GM20000 (cell line): Measurements from ENCODE around the gene DLST.

Experiments
- DNase-seq: peaks from one replicate; pipeline ENCODE4 v3.0.0; 2012; ENCODE audit warnings: low spot score
- TF ChIP-seq, protein P1 (sequence below): IDR thresholded peaks from 2 replicates; pipeline ENCODE4 v1.5.1; 2012; ENCODE audit warnings: mild to moderate bottlenecking, control low read depth; ENCODE audit errors: extremely low read depth, missing control alignments

The DLST gene

DNA sequence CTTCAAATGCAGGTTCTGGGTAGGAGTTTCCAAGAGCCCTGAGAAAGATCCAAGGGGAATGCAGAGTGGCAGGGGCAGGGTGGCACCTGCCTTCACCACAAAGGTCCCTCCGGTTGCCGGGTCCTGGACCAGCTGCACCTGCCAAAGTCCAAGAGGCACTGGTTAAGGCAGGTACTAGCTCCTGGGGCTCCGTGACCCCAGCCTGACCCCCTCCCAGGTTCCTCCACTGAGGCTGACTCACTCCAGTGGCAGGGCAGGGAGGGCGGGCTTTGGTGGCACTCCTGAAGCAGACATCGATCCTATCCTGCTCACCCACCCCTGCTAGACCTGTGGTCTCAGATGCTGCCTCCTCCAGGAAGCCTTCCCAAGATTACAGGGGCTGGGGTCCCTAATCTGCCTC, 30.0 kb downstream of the DLST start:
- TF ChIP-seq, protein P1, sequence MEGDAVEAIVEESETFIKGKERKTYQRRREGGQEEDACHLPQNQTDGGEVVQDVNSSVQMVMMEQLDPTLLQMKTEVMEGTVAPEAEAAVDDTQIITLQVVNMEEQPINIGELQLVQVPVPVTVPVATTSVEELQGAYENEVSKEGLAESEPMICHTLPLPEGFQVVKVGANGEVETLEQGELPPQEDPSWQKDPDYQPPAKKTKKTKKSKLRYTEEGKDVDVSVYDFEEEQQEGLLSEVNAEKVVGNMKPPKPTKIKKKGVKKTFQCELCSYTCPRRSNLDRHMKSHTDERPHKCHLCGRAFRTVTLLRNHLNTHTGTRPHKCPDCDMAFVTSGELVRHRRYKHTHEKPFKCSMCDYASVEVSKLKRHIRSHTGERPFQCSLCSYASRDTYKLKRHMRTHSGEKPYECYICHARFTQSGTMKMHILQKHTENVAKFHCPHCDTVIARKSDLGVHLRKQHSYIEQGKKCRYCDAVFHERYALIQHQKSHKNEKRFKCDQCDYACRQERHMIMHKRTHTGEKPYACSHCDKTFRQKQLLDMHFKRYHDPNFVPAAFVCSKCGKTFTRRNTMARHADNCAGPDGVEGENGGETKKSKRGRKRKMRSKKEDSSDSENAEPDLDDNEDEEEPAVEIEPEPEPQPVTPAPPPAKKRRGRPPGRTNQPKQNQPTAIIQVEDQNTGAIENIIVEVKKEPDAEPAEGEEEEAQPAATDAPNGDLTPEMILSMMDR: no peak
- DNase-seq: no peak

DNA sequence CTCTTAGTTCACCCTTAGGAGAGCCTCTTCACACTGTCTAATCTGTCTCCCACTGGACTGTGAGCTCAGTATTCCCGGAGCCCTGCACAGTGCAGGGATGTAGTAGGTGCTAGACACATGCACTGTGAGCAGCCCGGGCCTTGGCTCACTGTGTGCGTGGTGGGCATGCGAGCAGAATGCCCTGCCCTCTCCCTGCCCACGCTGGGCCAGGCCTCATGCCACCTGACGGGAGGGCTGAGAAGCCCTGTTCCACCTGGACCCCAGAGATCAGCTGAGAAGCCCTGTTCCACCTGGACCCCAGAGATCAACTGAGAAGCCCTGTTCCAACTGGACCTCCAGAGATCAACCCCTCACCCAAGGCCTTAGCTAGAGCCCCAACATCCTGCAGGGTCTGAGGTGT, 30.4 kb downstream of the DLST start:
- DNase-seq: no peak
- TF ChIP-seq, protein P1: no peak

DNA sequence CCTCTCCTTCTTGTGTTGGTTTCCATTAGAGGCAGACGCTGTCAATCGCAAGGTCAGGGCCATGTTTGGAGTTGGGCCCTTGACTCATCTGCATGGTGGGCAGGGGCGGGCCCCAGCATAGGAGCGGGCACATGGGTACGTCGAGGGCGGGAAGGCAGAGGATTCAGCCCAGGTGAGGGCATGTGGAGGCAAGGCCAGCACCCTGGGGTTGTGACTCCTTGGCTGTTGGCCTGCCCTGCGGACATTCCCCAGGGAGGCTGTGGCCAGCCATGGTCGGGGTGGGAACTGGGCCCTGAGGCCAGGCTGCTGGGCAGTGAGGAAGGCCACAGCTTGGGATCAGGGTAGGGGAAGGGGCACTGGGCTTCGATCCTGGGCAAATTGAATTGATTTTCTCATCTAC, 31.1 kb downstream of the DLST start:
- TF ChIP-seq, protein P1: no peak
- no peak for DNase-seq

DNA sequence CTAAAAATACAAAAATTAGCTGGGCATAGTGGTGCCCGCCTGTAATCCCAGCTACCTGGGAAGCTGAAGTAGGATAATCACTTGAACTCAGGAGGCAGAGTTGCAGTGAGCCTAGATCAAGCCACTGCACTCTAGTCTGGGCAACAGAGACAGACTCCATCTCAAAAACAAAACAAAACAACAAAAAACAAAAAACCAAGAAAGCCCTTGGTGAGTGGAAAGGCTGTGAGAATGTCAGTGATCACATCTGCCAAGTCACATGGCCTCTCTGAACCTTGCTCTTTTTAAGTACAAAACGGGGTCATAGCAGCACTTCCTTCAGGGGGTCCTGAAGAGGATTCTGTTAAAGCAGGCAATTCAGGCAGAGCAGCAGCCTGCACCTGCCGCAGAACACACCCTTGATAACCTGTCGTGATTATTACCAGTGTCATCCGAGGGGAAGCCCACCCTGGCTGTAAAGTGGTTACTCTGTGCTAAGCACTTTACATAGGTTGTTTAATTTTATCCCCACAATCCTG, 31.7 kb downstream of the DLST start:
- TF ChIP-seq, protein P1: no peak
- DNase-seq: no peak

DNA sequence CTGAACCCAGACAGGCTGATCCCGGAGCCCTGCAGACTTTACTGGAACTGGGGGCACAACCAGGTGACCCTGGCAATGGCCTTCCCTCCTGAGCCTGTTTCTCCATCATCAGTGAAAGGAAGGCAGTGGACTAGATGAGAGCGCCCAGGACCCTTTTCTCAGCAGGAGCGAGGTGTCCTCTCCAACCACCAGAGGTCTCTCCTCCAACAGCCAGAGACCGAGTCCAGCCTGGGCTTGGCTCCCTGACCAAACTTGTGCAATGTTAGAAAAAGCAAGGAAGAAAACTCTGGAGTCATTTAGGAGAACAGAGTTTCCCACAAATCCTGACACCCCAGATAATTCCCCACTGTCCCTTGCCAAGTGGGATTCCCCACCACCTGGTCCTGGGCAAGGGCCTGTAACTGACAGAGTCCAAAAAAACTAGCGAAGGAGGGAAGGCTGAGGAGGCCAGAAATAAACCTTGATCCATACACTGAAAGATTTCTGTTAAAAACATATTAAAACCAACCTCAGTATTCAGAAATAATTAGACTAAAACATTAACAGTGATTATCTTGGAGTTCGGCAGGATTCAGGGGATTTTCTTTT, 32.4 kb downstream of the DLST start:
- TF ChIP-seq, protein P1: peak; percentile 36
- DNase-seq: peak; percentile 71

DNA sequence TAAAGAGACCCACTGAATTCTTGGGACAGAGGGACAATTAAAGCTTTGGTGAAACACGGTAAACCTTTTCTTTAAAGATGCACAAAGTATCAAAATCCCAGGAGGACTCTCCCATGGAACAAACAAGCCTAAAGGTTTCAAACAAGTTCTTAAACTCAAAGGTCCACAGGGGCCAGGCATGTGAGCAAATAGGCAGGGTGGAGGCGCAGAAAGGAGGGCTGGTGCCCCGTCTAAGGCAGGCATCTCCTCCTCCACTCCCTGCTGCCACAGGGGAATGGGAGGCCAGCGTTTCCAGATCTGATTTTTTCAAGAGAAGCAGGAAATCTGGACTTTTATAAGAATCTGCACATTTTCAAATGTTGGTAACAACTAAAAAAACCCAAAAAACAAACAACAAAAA, 33.7 kb downstream of the DLST start:
- DNase-seq: no peak
- TF ChIP-seq, protein P1: no peak

DNA sequence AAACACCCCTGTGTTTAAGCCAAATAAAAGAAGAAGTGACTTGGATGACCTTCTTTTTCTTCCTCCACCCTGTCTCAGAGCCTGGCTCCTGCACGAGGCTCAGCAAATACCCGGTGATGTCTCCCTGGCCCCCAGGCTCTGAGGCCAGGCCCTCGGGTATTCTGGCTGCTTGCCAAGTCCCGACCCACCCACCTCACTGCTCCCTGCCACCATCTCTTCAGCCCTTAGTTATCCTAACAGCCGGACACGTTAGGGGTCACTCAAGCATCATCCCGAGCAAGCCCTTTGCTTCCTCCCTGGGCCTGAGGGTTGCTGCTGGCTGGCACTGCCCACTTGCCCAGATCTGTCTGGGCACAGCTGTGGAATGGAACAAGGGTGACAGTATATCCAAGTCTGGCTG, 34.1 kb downstream of the DLST start:
- TF ChIP-seq, protein P1: no peak
- no peak for DNase-seq
